GM18870 (cell line): Measurements from ENCODE around the gene CTU2.

ENCODE experiments used
- ATAC-seq: cut with Tn5 transposase; IDR thresholded peaks from one replicate; pipeline ENCODE4 v1.9.1; 2021; ENCODE audit warnings: moderate library complexity; ENCODE audit not compliant: unreplicated experiment

Gene CTU2

GRCh38 chr16:88759976-88760350 lies 53.7 kb downstream of the CTU2 start:
- no peak for ATAC-seq

DNA sequence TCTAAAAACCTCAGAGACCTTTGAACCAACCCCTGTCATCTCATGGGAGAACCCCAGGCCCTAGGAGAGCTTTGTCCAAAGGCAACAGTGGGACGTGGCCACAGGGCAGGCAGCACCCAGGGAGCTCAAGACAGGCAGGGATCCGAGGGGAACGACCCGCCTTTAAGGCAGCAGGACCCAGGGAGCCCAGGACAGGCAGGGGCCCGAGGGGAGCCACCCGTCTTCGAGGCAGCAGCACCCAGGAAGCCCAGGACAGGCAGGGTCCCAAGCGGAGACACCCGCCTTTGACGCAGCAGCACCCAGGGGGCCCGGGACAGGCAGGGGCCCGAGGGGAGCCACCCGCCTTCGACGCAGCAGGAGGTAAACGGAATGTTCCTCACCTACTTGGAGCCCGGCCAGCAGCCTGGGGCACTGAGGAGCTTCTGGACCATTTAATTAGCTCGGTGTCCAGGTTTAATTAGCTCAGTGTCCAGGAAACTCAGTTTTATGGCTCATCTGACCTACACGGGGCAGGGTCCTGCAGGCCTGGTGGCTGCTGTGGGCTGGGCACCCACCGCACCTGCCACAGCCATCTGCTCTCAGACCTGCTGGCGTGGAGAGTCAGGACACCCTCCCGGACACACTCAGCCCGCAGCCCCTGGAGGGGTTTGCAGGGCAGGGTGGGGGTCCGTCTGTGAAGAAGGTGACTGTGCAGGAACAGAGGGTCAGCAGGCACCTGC lies 54.3 kb downstream of the CTU2 start:
- ATAC-seq = no peak

GRCh38 chr16:88761143-88761534 lies 54.8 kb downstream of the CTU2 start:
- ATAC-seq = no peak

GRCh38 chr16:88761830-88762229 lies 55.5 kb downstream of the CTU2 start:
- no peak for ATAC-seq

- no peak for ATAC-seq
These were observed 56.1 kb downstream of the CTU2 start for GRCh38 chr16:88762258-88762870.

GRCh38 chr16:88762941-88763340 lies 56.6 kb downstream of the CTU2 start:
- ATAC-seq = no peak

- no peak for ATAC-seq
These were observed 57.3 kb downstream of the CTU2 start for GRCh38 chr16:88763502-88764053.

- no peak for ATAC-seq
These were observed 57.8 kb downstream of the CTU2 start for GRCh38 chr16:88764080-88764479.

DNA sequence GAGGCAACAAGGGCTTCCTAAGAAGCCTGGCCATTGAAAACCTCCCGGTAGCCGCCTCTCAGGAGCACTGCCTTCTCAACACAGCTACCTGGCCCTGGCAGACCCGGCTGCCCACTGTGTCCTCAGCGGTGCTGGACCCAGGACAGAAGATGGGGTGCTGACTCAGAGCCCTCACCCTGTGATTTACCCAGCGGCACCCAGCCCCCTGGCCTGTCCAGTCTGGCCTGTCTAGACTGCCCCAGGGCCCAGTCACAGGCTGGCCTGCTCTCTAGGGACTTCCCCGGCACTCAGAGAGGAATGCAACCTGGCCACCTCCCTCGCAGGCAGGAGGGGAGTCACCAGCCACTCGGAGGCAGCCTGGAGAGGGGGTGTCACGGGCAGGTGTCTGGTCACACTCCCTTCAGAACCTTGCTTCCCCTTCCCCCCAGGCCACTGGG lies 58.6 kb downstream of the CTU2 start:
- no peak for ATAC-seq
